Ishikawa (cell line): ENCODE data around the gene PIGR.

Experiments
- FOXM1 ChIP-seq: IDR thresholded peaks from 2 replicates; pipeline ENCODE4 v1.6.1; 2012; ENCODE audit warnings: low read depth, borderline replicate concordance
- NFIC ChIP-seq: IDR thresholded peaks from 2 replicates; pipeline ENCODE4 v1.6.1; 2012
- RAD21 ChIP-seq: IDR thresholded peaks from 2 replicates; pipeline ENCODE4 v1.6.1; 2012; ENCODE audit warnings: low read depth
- TAF1 ChIP-seq: IDR thresholded peaks from 2 replicates; pipeline ENCODE4 v1.6.1; 2012; ENCODE audit warnings: low read depth, mild to moderate bottlenecking
- YY1 ChIP-seq: IDR thresholded peaks from 2 replicates; pipeline ENCODE4 v1.6.1; 2012; ENCODE audit warnings: low read depth

DNA sequence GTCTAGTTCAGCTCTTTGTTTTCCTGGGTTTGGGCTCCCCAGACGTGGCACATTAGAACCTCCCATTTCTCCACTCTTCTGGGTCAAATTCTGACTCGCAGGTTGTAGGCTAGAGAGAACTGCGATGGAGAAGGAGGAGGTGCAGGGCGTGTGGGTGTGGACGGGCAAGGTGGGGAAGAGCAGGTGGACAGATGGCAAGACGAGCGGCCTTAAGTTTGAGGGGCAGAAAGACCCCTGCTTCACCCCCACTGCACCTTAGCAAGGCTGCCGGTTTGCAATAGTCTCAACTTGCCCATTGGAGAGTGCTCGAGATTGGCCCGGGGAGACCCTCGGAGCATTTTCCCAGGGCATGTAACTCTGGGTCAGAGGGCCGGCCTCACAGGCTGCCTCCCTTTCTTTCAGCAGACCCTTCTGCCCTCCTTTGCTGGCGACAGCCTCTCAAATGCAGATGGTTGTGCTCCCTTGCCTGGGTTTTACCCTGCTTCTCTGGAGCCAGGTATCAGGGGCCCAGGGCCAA is 47.3 kb downstream of the PIGR start:
- no peak for TF ChIP-seq TAF1
- no peak for TF ChIP-seq NFIC
- no peak for TF ChIP-seq YY1
- TF ChIP-seq FOXM1 = no peak
- TF ChIP-seq RAD21 = no peak
